Loucy (cell line): ENCODE results near the gene PAM16.

Experiments used
- H2AFZ ChIP-seq: fragments of 200-600 bp; sonication (generic); 2 replicates; pipeline ENCODE4 v1.6.0; 2016; ENCODE audit warnings: antibody characterized with exemption, mild to moderate bottlenecking, low read length, moderate library complexity
- H3F3A ChIP-seq: fragments of 200-600 bp; 2 replicates; pipeline ENCODE4 v1.6.0; 2016; ENCODE audit warnings: antibody characterized with exemption, low read depth, mild to moderate bottlenecking
- H3K27me3 ChIP-seq: fragments of 200-600 bp; sonication (generic); 2 replicates; pipeline ENCODE4 v1.6.1; 2014; ENCODE audit warnings: low read length, mild to moderate bottlenecking; ENCODE audit not compliant: insufficient read depth, poor library complexity, severe bottlenecking
- H3K36me3 ChIP-seq: fragments of 200-600 bp; sonication (generic); 2 replicates; pipeline ENCODE4 v1.6.1; 2016; ENCODE audit warnings: low read length; ENCODE audit not compliant: insufficient read depth
- H3K4me1 ChIP-seq: fragments of 200-600 bp; sonication (generic); 2 replicates; pipeline ENCODE4 v1.5.1; 2014; ENCODE audit warnings: low read length, mild to moderate bottlenecking; ENCODE audit not compliant: insufficient read depth, poor library complexity, severe bottlenecking
- H3K4me2 ChIP-seq: fragments of 200-600 bp; sonication (generic); 2 replicates; pipeline ENCODE4 v1.6.0; 2014; ENCODE audit warnings: antibody characterized with exemption, low read length, low read depth, mild to moderate bottlenecking; ENCODE audit not compliant: poor library complexity, severe bottlenecking
- H3K4me3 ChIP-seq: fragments of 200-600 bp; sonication (generic); 2 replicates; pipeline ENCODE4 v1.5.1; 2014; ENCODE audit warnings: low read length, mild to moderate bottlenecking, mixed read lengths; ENCODE audit not compliant: poor library complexity, severe bottlenecking
- H3K79me2 ChIP-seq: fragments of 200-600 bp; sonication (generic); 2 replicates; pipeline ENCODE4 v1.6.1; 2014; ENCODE audit warnings: low read length; ENCODE audit not compliant: insufficient read depth
- H3K9ac ChIP-seq: fragments of 200-600 bp; sonication (generic); 2 replicates; pipeline ENCODE4 v1.6.0; 2014; ENCODE audit warnings: mild to moderate bottlenecking, low read depth, low read length, moderate library complexity; ENCODE audit not compliant: poor library complexity, severe bottlenecking
- H3K9me2 ChIP-seq: fragments of 200-600 bp; sonication (generic); replicated peaks from 2 replicates; pipeline ENCODE4 v1.6.1; 2016; ENCODE audit warnings: low read depth, low read length, mixed read lengths
- H3K9me3 ChIP-seq: fragments of 200-600 bp; sonication (generic); 2 replicates; pipeline ENCODE4 v1.6.1; 2014; ENCODE audit warnings: mild to moderate bottlenecking, antibody characterized with exemption, low read length, low read depth; ENCODE audit not compliant: insufficient read depth
- H4K20me1 ChIP-seq: fragments of 200-600 bp; sonication (generic); 2 replicates; pipeline ENCODE4 v1.6.0; 2014; ENCODE audit warnings: antibody characterized with exemption, low read length, mild to moderate bottlenecking; ENCODE audit not compliant: insufficient read depth, poor library complexity, severe bottlenecking
- CTCF ChIP-seq: fragments of 200-600 bp; sonication (generic); conservative IDR thresholded peaks from 2 replicates; pipeline ENCODE4 v1.5.1; 2014; ENCODE audit warnings: mild to moderate bottlenecking, antibody characterized with exemption, low read length
- EZH2phosphoT487 ChIP-seq: fragments of 200-600 bp; IDR thresholded peaks from 2 replicates; pipeline ENCODE4 v1.6.1; 2018; ENCODE audit warnings: antibody characterized with exemption, mild to moderate bottlenecking, moderate library complexity, borderline replicate concordance

The PAM16 gene

DNA sequence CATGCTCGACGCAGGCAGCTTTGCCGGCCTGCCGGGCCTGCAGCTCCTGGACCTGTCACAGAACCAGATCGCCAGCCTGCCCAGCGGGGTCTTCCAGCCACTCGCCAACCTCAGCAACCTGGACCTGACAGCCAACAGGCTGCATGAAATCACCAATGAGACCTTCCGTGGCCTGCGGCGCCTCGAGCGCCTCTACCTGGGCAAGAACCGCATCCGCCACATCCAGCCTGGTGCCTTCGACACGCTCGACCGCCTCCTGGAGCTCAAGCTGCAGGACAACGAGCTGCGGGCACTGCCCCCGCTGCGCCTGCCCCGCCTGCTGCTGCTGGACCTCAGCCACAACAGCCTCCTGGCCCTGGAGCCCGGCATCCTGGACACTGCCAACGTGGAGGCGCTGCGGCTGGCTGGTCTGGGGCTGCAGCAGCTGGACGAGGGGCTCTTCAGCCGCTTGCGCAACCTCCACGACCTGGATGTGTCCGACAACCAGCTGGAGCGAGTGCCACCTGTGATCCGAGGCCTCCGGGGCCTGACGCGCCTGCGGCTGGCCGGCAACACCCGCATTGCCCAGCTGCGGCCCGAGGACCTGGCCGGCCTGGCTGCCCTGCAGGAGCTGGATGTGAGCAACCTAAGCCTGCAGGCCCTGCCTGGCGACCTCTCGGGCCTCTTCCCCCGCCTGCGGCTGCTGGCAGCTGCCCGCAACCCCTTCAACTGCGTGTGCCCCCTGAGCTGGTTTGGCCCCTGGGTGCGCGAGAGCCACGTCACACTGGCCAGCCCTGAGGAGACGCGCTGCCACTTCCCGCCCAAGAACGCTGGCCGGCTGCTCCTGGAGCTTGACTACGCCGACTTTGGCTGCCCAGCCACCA lies 30.2 kb upstream of the PAM16 start:
- no peak overlapping the region for H3K9ac ChIP-seq
- TF ChIP-seq CTCF: no peak
- no peak for TF ChIP-seq EZH2phosphoT487
- H2AFZ ChIP-seq: no peak overlapping the region
- H3K9me3 ChIP-seq: no peaks in the 10 kb centered on the region
- no peaks in the 10 kb centered on the region for H3K79me2 ChIP-seq
- no peaks in the 10 kb centered on the region for H3K4me1 ChIP-seq
- H3K4me2 ChIP-seq: no peak overlapping the region
- H4K20me1 ChIP-seq: no peaks in the 10 kb centered on the region
- H3K27me3 ChIP-seq: no peaks in the 10 kb centered on the region
- no peaks in the 10 kb centered on the region for H3K36me3 ChIP-seq
- no peak overlapping the region for H3K4me3 ChIP-seq
- H3K9me2 ChIP-seq: no peaks in the 10 kb centered on the region
- H3F3A ChIP-seq: no peaks in the 10 kb centered on the region

GRCh38 chr16:4380119-4381063 lies 29.3 kb upstream of the PAM16 start:
- no peaks in the 10 kb centered on the region for H3F3A ChIP-seq
- no peak overlapping the region for H3K9ac ChIP-seq
- no peaks in the 10 kb centered on the region for H4K20me1 ChIP-seq
- no peak overlapping the region for H3K4me2 ChIP-seq
- no peak for TF ChIP-seq CTCF
- no peak for TF ChIP-seq EZH2phosphoT487
- H3K36me3 ChIP-seq: no peaks in the 10 kb centered on the region
- H3K9me3 ChIP-seq: no peaks in the 10 kb centered on the region
- no peak overlapping the region for H3K4me3 ChIP-seq
- H3K79me2 ChIP-seq: no peaks in the 10 kb centered on the region
- no peaks in the 10 kb centered on the region for H3K4me1 ChIP-seq
- H3K27me3 ChIP-seq: no peaks in the 10 kb centered on the region
- no peak overlapping the region for H2AFZ ChIP-seq
- H3K9me2 ChIP-seq: no peaks in the 10 kb centered on the region

GRCh38 chr16:4378999-4379690 lies 28.0 kb upstream of the PAM16 start:
- H3K9ac ChIP-seq: no peak overlapping the region
- TF ChIP-seq EZH2phosphoT487: no peak
- no peak for TF ChIP-seq CTCF
- no peaks in the 10 kb centered on the region for H3K27me3 ChIP-seq
- no peaks in the 10 kb centered on the region for H3K9me2 ChIP-seq
- no peaks in the 10 kb centered on the region for H3K9me3 ChIP-seq
- no peaks in the 10 kb centered on the region for H4K20me1 ChIP-seq
- H3K4me2 ChIP-seq: no peak overlapping the region
- no peaks in the 10 kb centered on the region for H3K36me3 ChIP-seq
- no peak overlapping the region for H2AFZ ChIP-seq
- no peaks in the 10 kb centered on the region for H3K4me1 ChIP-seq
- H3K4me3 ChIP-seq: no peak overlapping the region
- no peaks in the 10 kb centered on the region for H3K79me2 ChIP-seq
- H3F3A ChIP-seq: no peaks in the 10 kb centered on the region
